CD4-positive, alpha-beta T cell (primary cell): ENCODE data around the gene KRTCAP2. TPM values are rescaled to one million over a fixed set of nuclear protein-coding genes. Genes with fewer than 3 reads are reported as not detected.

ENCODE experiments used
- ATAC-seq: fragments of 200-7000 bp; cut with Tn5 transposase; one replicate; pipeline ENCODE4 v1.10.0; 2022; ENCODE audit warnings: mild to moderate bottlenecking; ENCODE audit not compliant: poor library complexity
- CTCF ChIA-PET: fragments of 350-600 bp; sonication (Branson Sonifier 250); formaldehyde crosslinking; loops from one replicate; lab custom pipeline; 2021; ENCODE audit warnings: antibody characterized with exemption, inconsistent platforms; lab: Charles Lee
- POLR2A ChIA-PET: fragments of 350-600 bp; sonication (Branson Sonifier 250); formaldehyde crosslinking; loops from one replicate; lab custom pipeline; 2021; ENCODE audit warnings: antibody characterized with exemption, inconsistent platforms; lab: Charles Lee
- DNase-seq, 14 experiments: peaks; one replicate each; pipeline ENCODE4 v3.0.0-alpha.2; 2013 to 2020; ENCODE audit warnings: mixed read lengths in 2 of 14
- H3K27ac ChIP-seq, 2 donors: one replicate each; pipeline versions ENCODE4 v1.5.1 to v1.7.0; 2013; ENCODE audit warnings: low read length in 2 of 2, low read depth in 1 of 2, mild to moderate bottlenecking in 1 of 2
- H3K27me3 ChIP-seq, 2 experiments: 1 replicate in 1 of 2; 2 replicates in 1 of 2; pipeline versions ENCODE4 v1.6.1 to v1.7.0; 2013; ENCODE audit warnings: low read length in 2 of 2, control low read depth in 1 of 2, mild to moderate bottlenecking in 1 of 2, moderate library complexity in 1 of 2; ENCODE audit not compliant: insufficient read depth in 2 of 2, control insufficient read depth in 1 of 2
- H3K36me3 ChIP-seq: one replicate; pipeline ENCODE4 v1.6.1; 2013; ENCODE audit warnings: low read length, control low read depth; ENCODE audit not compliant: insufficient read depth
- H3K4me1 ChIP-seq: one replicate; pipeline ENCODE4 v1.6.1; 2013; ENCODE audit warnings: low read length, control low read depth; ENCODE audit not compliant: insufficient read depth
- H3K4me3 ChIP-seq: one replicate; pipeline ENCODE4 v1.5.1; 2013; ENCODE audit warnings: mild to moderate bottlenecking, low read length, moderate library complexity
- H3K9me3 ChIP-seq, 2 experiments: 1 replicate in 1 of 2; 2 replicates in 1 of 2; pipeline versions ENCODE4 v1.6.1 to v1.7.0; 2013; ENCODE audit warnings: low read length in 2 of 2, mild to moderate bottlenecking in 2 of 2, control low read depth in 1 of 2, moderate library complexity in 1 of 2; ENCODE audit not compliant: control insufficient read depth in 1 of 2, insufficient read depth in 1 of 2
- H3K27ac Mint-ChIP-seq: one replicate; pipeline ENCODE4 v1.8.0; 2020; ENCODE audit warnings: mixed read lengths
- H3K27me3 Mint-ChIP-seq: one replicate; pipeline ENCODE4 v1.8.0; 2021; ENCODE audit warnings: mixed read lengths
- H3K36me3 Mint-ChIP-seq: one replicate; pipeline ENCODE4 v1.8.0; 2021; ENCODE audit warnings: low read depth, mixed read lengths
- H3K4me1 Mint-ChIP-seq: one replicate; pipeline ENCODE4 v1.8.0; 2021; ENCODE audit warnings: low read depth, mixed read lengths
- H3K4me3 Mint-ChIP-seq: one replicate; pipeline ENCODE4 v1.8.0; 2020; ENCODE audit warnings: mild to moderate bottlenecking, mixed read lengths
- H3K9me3 Mint-ChIP-seq: one replicate; pipeline ENCODE4 v1.8.0; 2020; ENCODE audit warnings: mixed read lengths
- CTCF ChIP-seq: fragments of 200-600 bp; IDR thresholded peaks from one replicate; pipeline ENCODE4 v1.8.0; 2022; ENCODE audit warnings: antibody characterized with exemption, mild to moderate bottlenecking
- intact Hi-C, 2 experiments: fragments of 100-400 bp; cut with DNase I in 1 of 2; cut with micrococcal nuclease in 1 of 2; formaldehyde crosslinking; loops; one replicate each; pipeline versions ENCODE4 v1.15.1 to v1.9.0; 2023 to 2025; cut with DNase I, micrococcal nuclease
- total RNA-seq, 174 experiments: library from RNA in 2 of 174; stranded (reverse) in 2 of 174; gene quantifications; one replicate each; pipeline ENCODE4 v1.2.3 and lab custom pipeline; 2021 to 2026

Gene KRTCAP2
- total RNA-seq, 2 experiments from 2014 or later: 77.8 TPM

- H3K27ac Mint-ChIP-seq: peak overlapping the region; percentile 82
- ATAC-seq: no peak
- H3K36me3 Mint-ChIP-seq: peaks cover 37% of the 10 kb centered on the region
- DNase-seq: no peak
- no peak overlapping the region for H3K4me3 ChIP-seq
- peaks cover 55% of the 10 kb centered on the region for H3K4me1 Mint-ChIP-seq
- H3K27me3 ChIP-seq: peaks cover 7 to 13% of the 10 kb centered on the region in 2 experiments
- H3K36me3 ChIP-seq: no peaks in the 10 kb centered on the region
- H3K27me3 Mint-ChIP-seq: peaks cover 26% of the 10 kb centered on the region
- POLR2A ChIA-PET: interaction anchor here (0.7 to 1.2 kb wide), 2 partner anchors 41 to 42 kb away, joined by 3 read pairs; partner anchors contain the start of gene KRTCAP2
- no peaks in the 10 kb centered on the region for H3K9me3 Mint-ChIP-seq
- H3K9me3 ChIP-seq: no peaks in the 10 kb centered on the region
- CTCF ChIA-PET: interaction anchor here (1.2 kb wide), 1 partner anchor 36 kb away, joined by 4 read pairs; no protein-coding TSS in a partner anchor
- no peak overlapping the region for H3K27ac ChIP-seq
- H3K4me1 ChIP-seq: peaks cover 55% of the 10 kb centered on the region
- H3K4me3 Mint-ChIP-seq: peak overlapping the region; percentile 72
- intact Hi-C loops: loop anchor here in 1 of 2 experiments (2.0 kb wide), 1 partner anchor 45 kb away; no protein-coding TSS in a partner anchor
- no peak for TF ChIP-seq CTCF
Measured at GRCh38 chr1:155131856-155132255, 41.2 kb downstream of the KRTCAP2 start.

- ATAC-seq: no peak
- no peaks in the 10 kb centered on the region for H3K36me3 ChIP-seq
- TF ChIP-seq CTCF: no peak
- H3K4me3 Mint-ChIP-seq: no peak overlapping the region
- H3K36me3 Mint-ChIP-seq: peaks cover 34% of the 10 kb centered on the region
- DNase-seq: no peak
- POLR2A ChIA-PET: interaction anchor here (0.7 kb wide), 1 partner anchor 43 kb away, joined by 3 read pairs; no protein-coding TSS in a partner anchor
- H3K4me1 Mint-ChIP-seq: peaks cover 56% of the 10 kb centered on the region
- peaks cover 29% of the 10 kb centered on the region for H3K27me3 Mint-ChIP-seq
- CTCF ChIA-PET: interaction anchor here (1.2 kb wide), 1 partner anchor 36 kb away, joined by 4 read pairs; no protein-coding TSS in a partner anchor
- peaks cover 7 to 13% of the 10 kb centered on the region in 2 experiments for H3K27me3 ChIP-seq
- peaks cover 57% of the 10 kb centered on the region for H3K4me1 ChIP-seq
- H3K27ac ChIP-seq: no peak overlapping the region
- no peaks in the 10 kb centered on the region for H3K9me3 ChIP-seq
- H3K4me3 ChIP-seq: no peak overlapping the region
- peak overlapping the region; percentile 82 for H3K27ac Mint-ChIP-seq
- intact Hi-C loops: loop anchor here in 1 of 2 experiments (2.0 kb wide), 1 partner anchor 44 kb away; no protein-coding TSS in a partner anchor
- no peaks in the 10 kb centered on the region for H3K9me3 Mint-ChIP-seq
Measured at GRCh38 chr1:155131285-155131684, 41.8 kb downstream of the KRTCAP2 start.

- Mint-ChIP-seq H3K4me3 (peak overlapping the region; percentile 57), H3K4me1 (peaks cover 50% of the 10 kb centered on the region), H3K27me3 (peaks cover 29% of the 10 kb centered on the region), H3K9me3 (no peaks in the 10 kb centered on the region), H3K27ac (peak overlapping the region; percentile 82), H3K36me3 (peaks cover 29% of the 10 kb centered on the region)
- ChIA-PET POLR2A (interaction anchor here (0.8 kb wide), 1 partner anchor 17 kb away, joined by 3 read pairs; no protein-coding TSS in a partner anchor), CTCF (interaction anchor here (1.2 kb wide), 1 partner anchor 42 kb away, joined by 4 read pairs; the partner anchor contains the start of gene KRTCAP2)
- Histone ChIP-seq H3K9me3 (no peaks in the 10 kb centered on the region), H3K27me3 (peaks cover 7 to 15% of the 10 kb centered on the region in 2 experiments), H3K4me1 (peaks cover 53% of the 10 kb centered on the region), H3K36me3 (no peaks in the 10 kb centered on the region), H3K27ac (no peak overlapping the region), H3K4me3 (no peak overlapping the region)
- TF ChIP-seq CTCF: no peak
- no peak for ATAC-seq
- no peak for DNase-seq
- intact Hi-C loops: loop anchor here in 1 of 2 experiments (2.0 kb wide), 1 partner anchor 44 kb away; no protein-coding TSS in a partner anchor
Measured at GRCh38 chr1:155130272-155131006, 42.7 kb downstream of the KRTCAP2 start.
